ENCODE data around the gene MCF2L.
"Not testable (repeated sequence)": the region's sequence is repeated elsewhere in the genome, so short reads cannot be mapped to it uniquely, and the experiment has no call there.

MCF2L gene, protein sequence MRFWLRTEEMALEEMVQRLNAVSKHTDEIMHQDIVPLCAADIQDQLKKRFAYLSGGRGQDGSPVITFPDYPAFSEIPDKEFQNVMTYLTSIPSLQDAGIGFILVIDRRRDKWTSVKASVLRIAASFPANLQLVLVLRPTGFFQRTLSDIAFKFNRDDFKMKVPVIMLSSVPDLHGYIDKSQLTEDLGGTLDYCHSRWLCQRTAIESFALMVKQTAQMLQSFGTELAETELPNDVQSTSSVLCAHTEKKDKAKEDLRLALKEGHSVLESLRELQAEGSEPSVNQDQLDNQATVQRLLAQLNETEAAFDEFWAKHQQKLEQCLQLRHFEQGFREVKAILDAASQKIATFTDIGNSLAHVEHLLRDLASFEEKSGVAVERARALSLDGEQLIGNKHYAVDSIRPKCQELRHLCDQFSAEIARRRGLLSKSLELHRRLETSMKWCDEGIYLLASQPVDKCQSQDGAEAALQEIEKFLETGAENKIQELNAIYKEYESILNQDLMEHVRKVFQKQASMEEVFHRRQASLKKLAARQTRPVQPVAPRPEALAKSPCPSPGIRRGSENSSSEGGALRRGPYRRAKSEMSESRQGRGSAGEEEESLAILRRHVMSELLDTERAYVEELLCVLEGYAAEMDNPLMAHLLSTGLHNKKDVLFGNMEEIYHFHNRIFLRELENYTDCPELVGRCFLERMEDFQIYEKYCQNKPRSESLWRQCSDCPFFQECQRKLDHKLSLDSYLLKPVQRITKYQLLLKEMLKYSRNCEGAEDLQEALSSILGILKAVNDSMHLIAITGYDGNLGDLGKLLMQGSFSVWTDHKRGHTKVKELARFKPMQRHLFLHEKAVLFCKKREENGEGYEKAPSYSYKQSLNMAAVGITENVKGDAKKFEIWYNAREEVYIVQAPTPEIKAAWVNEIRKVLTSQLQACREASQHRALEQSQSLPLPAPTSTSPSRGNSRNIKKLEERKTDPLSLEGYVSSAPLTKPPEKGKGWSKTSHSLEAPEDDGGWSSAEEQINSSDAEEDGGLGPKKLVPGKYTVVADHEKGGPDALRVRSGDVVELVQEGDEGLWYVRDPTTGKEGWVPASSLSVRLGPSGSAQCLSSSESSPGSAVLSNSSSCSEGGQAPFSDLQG

DNA sequence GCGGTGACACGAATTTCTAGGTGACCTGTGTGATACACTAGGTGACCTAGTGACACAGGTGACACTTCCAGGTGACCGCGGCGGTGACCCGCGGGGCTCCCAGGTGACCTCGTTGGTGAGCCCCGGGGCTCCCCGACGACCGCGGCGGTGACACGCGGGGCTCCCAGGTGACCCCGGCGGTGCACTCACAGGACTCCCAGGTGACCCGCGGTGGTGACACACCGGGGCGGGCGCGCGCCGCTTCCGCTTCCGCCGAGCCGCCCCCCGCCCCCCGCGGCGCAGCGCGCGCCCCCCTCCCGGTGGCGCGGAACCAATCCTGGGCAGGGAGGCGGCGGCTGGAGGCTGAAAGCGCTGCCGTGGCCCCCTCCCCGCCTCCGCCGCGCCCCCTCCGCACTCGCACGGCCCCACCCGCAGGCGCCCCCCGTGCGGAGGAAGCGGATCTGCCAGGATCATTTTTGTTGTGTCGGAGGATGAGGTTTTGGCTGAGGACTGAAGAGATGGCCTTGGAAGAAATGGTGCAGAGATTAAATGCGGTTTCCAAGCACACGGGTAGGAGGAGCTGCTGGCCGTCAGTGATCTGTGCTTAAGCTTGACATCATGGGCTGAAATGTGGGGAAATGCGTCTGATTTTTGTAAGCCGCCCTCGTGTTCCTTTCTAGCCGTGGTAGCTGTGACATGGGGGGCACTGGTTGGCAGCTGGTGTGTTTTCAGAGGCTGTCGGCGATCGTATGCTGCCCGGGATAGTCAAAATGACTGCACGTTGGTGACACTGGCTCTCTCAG, at the start of gene MCF2L:
MCF2L (plus strand) TSS at position 305 of the 782 bp plus-strand sequence; CDS start at position 471, 166 bp downstream.
- DNase-seq (ENCODE audit: low spot score) (peak; percentile 82), FAIRE-seq (peak; percentile 59)

DNA sequence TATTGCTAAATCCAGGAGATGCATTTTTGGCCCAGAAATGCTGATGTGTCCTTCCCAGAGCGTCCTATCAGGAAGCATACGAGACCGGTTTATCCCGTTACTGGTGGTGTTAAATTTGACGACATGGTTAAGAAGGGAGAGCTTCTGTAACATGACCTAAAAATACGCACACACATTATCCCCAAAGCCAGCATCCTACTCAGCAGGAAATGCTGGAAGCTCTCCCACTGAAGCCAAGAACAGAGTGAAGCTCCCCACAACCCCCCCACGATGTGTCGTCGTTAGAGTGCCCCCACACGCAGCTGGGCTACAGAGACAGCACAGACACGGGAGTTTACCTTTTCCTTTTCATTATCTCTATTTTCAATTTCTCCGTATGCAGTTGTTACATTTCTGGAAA, 45.1 kb upstream of the MCF2L start:
- no peak for DNase-seq (ENCODE audit: low spot score)
- FAIRE-seq, result no peak

DNA sequence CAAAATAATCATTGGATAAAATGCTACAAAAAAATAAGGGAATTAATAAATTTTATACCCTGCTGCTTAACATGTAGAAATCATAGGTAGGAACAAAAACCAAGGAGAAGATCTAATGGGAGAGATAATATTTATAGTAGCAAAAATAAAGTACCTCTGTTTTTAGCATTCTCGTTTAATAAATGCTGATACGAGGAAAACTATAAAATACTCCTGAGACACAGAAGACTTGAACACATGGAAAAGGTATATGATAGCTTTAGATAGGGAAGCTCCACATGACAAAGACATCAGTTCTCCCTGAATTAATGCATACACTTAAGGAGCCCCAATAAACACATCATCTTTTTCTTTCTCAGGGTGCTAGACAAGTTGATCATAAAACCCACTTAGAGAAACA, 44.6 kb upstream of the MCF2L start:
- no peak for DNase-seq (ENCODE audit: low spot score)

DNA sequence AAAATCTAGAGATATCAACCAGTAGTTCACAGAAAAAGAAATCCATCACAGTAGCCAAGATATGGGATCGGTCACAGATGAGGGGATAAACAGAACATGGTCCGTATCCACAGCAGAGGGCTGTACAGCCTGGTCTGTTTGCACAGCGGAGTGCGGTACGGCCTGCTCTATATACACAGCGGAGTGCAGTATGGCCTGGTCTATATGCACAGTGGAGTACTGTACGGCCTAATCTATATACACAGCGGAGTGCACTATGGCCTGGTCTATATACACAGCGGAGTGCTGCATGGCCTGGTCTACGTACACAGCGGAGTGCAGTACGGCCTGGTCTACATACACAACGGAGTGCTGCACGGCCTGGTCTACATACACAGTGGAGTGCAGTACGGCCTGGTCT, 43.0 kb upstream of the MCF2L start:
- DNase-seq (ENCODE audit: low spot score) (no peak), FAIRE-seq (peak; percentile 95)

More for the DNA sequence above, 44.6 kb upstream of the MCF2L start:
- no peak for FAIRE-seq

DNA sequence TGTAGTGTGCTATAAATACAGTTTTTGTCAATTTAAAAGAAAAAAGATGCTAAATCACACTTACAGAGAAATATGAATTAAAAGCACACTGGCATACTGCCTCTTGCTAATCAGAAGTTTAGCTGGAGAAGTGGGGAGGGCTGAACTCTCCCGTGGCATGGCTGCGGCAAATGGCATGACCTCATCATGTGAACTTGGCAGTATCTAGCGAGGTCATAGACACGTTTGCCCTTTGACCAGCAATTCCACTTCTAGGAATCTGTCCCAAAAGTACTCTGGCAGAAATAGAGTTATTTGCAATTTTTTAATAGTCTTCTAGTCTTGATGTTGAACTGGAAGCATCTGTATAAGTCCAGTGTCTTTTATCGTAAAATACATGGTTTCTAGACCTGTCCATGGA, 42.0 kb upstream of the MCF2L start:
- no peak for FAIRE-seq

DNA sequence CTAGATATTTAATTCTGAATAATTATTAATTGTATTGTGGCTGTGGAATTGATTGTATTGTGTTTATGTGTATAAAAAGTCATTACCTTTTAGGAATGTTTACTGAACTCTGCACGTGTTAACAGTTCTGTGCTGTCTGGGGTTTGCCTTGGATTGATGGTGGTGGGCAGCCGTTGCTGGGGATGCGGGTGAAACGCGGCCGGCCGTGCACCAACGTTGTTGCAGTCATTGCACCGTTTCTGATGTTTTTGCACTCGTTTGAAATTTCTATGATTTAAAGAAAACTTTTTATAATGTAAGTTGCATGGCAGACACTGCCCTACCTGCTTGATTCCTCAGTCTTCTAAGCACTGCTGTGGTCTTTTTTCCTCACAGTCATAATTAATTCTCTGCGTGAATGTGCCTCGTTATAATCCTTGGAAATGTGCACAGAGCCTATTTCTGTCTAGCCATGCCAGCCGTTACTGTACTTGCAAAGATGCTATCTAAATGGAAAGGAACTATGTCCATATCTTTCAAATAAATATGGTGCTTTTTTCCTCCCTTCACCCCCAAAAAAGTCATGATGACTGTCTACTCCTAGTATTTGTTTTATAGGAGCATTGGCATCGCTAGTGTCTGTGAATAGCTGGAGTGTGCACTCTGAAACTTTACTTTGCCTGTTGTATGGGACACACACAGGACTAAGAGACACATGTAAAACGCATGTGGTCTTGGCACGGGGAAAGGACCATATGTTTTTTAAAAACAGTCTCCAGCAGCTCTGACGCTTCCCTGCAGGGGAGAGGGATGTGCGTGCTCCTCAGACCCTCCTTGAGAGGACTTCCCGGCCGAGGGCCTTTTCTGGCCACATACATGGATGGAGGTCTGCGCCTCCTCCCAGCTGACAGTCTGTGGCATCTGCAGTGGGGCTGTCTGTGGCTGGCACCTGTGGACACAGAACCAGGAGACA, 40.7 kb upstream of the MCF2L start:
- FAIRE-seq, result no peak
- no peak for DNase-seq (ENCODE audit: low spot score)

More for the DNA sequence above, 42.0 kb upstream of the MCF2L start:
- DNase-seq (ENCODE audit: low spot score), result no peak

DNA sequence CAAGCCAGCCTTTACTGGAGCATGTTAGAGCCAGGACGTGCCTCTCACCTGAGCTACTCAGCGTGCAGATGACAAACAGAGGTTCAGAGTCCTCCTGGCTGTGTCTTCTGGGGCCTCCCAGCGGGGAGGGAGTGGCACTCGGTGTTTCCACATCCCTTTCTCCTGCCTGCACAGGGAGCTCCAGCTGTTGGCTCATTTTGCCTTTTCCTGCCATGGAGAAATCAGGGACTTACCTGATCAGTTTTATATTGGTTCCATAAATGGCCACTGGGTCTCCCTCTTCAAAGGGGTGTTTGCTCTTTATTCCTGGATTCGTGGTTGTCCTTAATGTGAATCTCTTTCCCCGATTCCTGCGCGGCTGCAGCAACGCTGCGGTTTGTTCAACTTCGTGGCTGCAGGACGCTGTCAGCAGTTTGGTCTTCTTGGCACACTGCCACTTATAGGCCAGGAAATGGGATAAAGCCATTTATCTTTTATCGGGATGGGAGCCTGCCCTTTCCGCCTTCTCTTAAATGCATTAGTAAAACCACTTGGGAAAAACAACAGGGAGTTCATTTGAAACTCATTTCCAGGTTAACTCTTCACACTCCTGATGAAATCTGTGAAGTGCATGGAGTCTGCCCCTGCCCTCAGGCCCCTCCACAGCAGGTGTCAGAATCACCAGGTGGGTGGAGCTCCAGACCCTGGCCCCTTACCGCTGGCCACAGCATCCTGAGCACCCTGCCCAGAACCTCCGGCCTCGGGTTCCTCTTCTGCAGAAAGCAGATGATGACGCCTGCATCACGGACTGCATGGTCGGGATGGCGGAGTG, 39.8 kb upstream of the MCF2L start:
- FAIRE-seq (no peak), DNase-seq (ENCODE audit: low spot score) (peak; percentile 54)

DNA sequence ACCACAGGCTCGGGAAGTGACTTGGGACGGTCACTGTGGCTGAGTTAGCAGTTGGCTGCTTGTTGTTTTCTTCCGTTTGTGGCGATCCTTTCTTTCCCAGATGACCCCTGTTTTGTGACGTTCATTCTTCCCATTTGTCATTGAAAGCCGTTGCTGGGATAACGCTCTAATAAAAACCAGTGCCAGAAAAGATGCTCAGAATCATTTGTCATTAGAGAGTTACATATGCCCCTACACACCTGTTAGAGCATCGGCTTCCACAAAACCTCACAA, 39.3 kb upstream of the MCF2L start:
- DNase-seq (ENCODE audit: low spot score), result no peak
- FAIRE-seq, result no peak

DNA sequence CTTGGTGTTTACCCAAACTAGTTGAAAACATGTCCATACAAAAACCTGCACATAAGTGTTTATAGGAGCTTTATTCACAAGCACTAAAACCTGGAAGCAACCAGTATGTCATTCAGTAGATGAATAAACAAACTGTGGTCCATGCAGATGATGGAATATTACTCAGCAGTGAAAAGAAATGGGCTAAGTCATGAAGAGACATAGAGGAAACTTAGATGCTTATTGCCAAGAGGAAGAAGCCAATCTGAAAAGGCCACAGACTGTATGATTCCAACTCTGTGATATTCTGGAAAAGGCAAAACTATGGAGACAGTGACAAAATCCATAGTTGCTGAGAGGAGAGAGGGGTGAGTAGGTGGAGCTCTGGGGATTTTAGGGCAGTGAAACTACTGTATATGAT, 38.8 kb upstream of the MCF2L start:
- no peak for FAIRE-seq
- no peak for DNase-seq (ENCODE audit: low spot score)

DNA sequence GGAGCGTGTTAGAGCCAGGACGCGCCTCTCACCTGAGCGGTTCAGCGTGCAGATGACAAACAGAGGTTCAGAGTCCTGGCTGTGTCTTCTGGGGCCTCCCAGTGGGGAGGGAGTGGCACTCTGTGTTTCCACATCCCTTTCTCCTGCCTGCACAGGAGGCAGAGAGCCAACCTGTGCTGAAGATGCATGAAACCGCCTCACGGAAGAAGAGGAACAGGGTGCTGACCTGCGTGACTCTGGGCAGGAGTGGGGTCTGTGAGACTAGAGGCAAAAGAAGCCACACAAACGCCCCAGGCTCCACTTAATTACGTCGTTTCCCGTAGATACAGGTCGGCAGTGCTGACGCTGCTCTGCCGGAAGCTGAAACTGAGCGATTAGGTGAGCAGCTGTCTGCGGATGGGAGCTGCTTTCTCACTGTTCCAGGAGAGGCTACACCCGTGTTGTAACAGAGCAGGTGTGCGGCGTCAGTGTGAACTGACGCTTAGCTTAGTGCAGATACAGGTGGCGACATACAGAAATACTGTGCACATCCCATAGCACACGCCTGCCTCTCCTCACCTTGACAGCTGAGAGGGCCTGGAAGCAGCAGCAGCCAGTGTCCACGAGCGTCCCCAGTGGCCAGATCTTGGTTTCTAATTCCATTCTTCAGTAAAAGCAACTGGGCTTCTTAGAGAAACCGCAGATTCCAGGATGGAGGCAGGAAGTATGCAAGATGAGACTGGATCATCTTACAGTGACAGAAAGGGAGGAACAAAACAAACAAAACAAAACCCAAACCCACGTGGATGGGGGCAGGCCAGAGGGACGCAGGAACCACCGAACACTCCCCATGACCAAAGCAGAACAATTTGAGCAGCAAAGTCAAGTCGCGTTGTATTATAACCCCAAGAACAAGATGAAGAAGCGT, 37.7 kb upstream of the MCF2L start:
- DNase-seq (ENCODE audit: low spot score) (peak; percentile 94), FAIRE-seq (peak; percentile 95)

DNA sequence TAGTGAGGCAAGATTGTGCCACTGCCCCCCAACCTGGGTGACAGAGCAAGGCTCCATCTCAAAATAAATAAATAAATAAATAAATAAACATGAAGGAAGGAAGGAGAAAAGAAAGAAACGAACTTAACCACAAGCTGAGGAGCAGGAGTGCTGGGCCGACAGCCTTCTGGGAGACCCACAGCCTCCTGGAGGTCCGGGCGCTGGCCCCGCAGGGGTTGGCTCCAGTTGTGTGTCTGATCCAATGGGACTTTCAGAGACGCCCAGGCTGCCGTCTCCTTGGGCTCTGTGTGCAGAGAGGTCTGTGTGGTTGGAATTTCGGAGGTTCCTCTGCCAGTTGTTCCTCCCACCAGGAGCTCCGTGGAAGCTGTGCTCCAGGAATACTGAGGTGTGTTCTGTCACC, 36.0 kb upstream of the MCF2L start:
- FAIRE-seq, result no peak
- no peak for DNase-seq (ENCODE audit: low spot score)

DNA sequence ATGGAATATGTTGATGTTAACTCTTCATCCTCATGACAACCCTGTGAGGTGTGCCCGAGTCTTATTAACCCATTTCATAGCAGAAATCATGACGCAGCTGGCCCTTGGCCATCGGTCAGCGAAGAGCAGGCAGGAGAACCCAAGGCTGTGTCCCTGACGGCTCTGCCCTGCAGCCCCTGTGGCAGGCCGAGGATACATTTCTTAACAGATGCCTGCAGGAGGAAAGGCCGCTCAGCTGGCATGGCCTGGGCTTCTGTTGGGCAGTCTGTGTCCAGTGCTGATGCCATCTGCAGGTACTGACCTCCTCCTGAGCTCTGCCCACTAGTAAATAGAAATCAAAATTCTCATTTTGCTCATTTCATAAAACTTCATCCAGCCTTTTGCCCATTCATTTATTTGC, 35.4 kb upstream of the MCF2L start:
- FAIRE-seq (no peak), DNase-seq (ENCODE audit: low spot score) (no peak)

DNA sequence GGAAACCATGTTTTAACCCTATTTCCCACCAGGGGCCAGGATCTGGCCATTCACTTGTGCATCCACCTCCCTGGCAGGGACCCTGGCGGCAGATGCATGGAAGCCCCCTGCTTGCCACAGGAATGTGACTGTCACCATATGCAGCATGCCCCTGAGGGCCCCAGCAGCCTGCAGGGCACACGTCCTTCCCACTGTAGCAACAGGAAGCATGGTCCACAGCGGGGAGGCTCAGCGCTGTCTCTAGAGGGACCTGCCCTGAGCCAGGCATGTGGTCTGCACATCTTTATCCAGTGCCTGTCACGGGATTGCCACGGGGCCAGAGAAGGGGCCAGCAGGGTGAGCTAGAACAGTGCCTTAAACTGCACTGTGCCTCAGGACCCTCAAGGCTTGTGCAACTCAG, 34.9 kb upstream of the MCF2L start:
- DNase-seq (ENCODE audit: low spot score), result no peak
- peak; percentile 20 for FAIRE-seq

DNA sequence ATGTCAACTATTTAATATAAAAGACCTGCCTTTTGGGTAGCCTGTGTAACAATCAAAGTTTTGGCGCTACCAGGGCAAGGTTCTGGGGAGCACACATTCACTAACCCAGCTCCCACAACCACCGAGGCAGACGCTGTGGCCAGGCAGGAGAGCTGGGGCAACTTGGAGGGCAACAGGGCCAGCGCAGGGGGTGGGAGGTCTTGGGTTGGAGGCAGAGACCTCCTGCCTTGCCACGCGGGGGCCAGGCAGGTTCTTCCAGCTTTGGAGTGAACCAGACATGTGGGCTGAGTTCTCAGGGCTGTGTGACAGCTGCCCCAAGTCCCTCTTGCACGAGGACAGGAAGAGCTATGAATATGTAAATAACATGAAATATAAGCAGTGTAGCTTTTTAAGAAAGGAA, 30.3 kb upstream of the MCF2L start:
- no peak for FAIRE-seq
- no peak for DNase-seq (ENCODE audit: low spot score)

DNA sequence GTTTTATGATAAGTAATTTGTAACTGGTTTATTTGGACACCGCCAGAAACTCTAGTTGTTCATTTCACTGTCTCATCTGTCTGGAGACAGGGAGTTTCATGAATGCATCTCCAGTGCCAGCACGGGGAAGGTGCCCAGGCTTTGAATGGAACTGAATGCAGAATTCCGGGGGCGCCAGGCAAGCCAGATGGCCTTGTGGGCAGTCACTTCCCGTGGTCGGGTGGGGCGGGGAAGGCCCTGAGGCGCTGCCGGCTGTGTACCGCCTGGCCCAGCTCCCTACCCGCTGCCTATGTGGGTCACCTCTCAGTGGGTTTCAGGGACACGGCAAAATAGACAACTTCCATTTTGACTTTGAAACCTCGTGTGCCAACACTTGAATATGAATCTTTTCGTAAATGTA, 28.8 kb upstream of the MCF2L start:
- DNase-seq (ENCODE audit: low spot score) (no peak), FAIRE-seq (no peak)

DNA sequence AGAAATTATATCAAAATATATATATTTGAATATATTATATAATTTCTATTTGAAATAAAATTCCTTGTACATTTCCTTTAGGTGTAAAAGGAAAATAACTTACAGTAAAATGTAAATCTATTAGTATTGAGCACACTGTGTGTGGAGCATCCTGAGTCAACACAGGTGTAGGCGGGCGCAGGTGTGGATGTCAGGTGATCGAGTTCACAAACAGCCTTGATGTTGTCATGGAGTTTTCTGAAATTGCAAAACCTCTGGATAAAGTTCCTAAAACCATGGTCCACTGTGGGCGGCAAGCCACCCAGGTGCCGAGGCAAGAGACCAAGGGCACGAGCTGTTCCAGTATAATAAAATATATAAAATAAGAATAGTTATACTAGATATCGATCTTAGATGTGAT, 27.7 kb upstream of the MCF2L start:
- FAIRE-seq, result no peak
- DNase-seq (ENCODE audit: low spot score), result no peak

DNA sequence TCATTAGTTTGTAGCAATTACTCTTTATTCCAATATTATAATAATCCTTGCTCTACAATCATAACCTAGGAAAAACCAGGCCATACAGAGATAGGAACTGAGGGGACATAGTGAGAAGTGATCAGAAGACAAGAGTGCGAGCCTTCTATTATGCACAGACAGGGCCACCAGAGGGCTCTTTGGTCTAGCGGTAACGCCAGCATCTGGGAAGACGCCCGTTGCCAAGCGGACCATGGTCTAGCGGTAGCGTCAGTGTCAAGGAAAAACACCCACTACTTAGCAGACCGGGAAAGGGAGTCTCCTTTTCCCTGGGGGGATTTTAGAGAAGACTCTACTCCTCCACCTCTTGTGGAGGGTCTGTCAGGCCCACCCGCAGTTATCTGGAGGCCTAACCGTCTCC, 27.2 kb upstream of the MCF2L start:
- FAIRE-seq; DNase-seq (ENCODE audit: low spot score): not testable (repeated sequence)

DNA sequence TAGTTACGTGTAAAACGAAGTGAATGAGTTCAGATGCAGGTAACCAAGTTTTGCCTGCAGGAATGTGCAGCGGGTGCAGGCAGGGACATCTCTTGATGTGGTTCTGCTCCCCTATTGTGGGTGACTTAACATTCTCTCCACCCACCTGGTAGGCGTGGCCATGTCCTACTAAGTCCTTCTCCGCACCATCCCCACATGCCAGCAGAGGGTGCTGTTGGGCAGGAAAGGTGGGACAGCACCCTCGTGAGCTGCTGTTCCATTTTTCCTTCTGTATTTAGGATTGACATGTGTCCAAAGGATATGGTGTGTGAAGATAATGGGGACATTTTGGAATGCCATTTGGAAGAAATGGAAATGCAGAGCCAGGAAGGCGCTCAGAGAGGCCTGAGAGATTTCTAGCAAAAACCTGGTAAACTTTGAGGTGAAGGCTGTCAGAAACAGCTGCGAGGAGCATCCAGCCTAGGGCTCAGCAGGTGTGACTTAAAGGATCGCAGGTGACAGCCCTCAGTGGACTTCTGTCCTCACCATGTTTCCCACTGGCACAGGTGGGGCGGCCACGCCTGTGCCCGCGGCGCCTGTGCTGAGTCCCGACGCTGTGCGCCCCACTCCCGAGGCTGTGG, 26.2 kb upstream of the MCF2L start:
- DNase-seq (ENCODE audit: low spot score) (peak; percentile 95), FAIRE-seq (peak; percentile 99)

Data from urothelium cell line (cell line).